ENCODE data around the gene GPR146.

GPR146 gene

DNA sequence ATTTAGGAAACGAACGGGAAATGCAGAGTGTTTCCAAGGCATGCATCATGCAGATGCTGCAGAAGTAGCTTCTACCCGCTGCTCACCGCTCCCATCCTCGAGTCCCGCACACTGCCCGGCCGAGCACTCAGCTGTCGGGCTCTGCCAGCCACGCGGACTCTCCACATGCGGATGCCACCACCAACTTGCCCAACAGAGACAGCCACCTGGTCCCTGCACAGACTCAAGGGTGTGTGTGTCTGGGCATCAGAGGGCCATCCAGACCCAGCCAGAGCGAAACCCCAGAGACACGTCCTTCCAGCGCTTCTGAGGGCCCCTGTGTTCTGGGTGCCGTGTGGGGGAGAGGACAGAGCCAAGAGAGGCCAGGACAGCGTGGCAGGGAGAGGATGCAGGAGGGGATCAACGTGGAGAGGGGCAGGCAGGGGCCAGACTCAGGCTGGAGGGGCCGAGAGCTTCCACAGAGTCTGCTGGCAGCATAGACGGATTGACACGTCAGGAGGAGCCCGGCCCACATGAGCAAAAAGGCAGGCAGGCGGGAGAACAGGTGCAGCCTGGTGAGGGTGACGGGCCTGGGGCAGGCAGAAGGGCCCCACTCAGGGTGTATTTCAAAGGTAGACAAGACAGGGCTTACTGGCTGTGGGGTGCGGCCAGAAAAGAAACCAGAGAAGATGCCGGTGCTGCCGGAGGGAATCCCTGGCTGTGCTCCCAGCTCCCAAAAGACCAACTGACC lies 61.9 kb downstream of the GPR146 start:
- no peak for DNase-seq (ENCODE audit: low read depth in 2 of 2)

DNA sequence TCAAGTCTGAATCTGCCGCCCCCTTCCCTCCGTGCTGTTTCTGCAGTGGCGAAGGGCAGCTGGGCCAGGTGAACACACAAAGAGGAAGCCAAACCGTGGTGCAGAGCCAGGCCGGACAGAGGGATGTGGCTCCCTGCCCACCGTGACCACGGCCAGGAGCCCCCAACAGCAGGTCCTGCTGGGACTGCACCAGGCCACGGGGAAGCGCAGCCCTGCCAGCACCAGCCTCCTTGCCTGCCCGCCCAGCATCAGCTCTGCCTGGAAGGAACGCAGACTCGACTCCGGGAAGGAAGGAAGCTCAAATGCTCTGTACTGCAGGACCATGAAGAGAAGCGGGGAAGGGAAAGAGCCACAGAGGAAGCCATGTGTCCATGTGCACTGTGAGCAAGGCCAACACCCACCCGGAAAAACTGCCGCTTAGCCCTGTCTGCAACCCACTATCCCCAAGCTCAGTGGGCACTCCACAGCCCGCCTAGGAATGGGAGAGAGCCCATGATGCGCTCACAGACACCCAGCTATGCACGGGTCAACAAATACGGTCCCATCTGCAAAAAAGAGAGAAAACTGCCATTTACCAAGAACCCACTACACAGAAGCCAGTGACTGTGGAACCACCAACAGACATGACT lies 62.6 kb downstream of the GPR146 start:
- DNase-seq (ENCODE audit: low read depth in 2 of 2), result no peak

DNA sequence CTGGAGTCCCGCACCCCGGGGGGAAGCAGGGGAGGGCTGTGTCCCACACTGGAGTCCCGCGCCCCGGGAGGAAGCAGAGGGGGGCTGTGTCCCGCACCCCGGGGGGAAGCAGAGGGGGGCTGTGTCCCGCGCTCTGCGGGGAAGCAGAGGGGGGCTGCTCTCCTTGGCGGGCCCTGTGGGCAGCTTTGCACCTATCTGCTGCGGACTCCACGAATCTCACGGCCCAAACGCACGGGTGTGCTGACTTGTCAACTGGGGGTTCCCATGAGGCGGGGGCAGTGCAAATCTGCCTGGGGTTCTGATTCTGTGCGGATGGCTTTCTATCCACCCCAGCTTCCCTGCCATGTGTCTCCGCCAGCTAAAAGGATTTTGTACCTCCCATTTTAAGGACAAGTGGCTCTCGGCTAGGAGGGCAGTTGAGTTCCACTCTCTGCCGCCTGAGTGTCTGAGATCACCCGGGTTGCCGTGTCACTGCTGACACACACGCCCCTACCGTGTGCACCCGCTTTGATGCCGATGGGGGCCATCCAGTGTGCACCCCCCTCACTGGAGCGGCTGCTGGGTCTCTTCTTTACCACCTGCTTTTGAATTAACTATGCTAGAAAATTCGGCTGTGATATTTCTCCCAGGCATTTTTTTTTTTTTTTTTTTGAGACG lies 64.0 kb downstream of the GPR146 start:
- no peak for DNase-seq (ENCODE audit: low read depth in 2 of 2)
